ENCODE results near the gene HDAC9.
A peak's percentile ranks its signal among the peaks of the same experiment; 100 is the strongest.

The HDAC9 gene

DNA sequence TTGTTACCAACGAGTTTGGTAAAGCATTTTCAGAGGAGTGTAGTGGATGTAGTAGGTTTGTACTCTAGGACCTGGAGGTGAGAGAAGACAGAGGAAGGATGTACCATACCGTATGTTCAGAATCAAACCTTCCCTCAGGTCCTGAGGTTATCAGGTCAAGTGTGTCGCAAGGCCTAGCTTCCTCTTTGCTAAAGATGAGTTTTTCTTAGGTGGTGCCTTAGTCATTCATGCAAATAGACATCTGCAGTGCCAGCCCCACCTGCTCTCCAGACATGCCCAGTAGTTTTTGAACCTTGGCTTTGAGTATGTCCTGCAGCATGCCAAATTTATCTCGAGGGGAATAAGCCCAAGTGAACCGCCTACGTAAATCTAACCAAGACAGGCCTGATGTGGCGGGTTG lies 71.3 kb downstream of the HDAC9 start:
- no peak for DNase-seq (ENCODE audit: extremely low read depth, low read depth)
- TF ChIP-seq, protein P1, sequence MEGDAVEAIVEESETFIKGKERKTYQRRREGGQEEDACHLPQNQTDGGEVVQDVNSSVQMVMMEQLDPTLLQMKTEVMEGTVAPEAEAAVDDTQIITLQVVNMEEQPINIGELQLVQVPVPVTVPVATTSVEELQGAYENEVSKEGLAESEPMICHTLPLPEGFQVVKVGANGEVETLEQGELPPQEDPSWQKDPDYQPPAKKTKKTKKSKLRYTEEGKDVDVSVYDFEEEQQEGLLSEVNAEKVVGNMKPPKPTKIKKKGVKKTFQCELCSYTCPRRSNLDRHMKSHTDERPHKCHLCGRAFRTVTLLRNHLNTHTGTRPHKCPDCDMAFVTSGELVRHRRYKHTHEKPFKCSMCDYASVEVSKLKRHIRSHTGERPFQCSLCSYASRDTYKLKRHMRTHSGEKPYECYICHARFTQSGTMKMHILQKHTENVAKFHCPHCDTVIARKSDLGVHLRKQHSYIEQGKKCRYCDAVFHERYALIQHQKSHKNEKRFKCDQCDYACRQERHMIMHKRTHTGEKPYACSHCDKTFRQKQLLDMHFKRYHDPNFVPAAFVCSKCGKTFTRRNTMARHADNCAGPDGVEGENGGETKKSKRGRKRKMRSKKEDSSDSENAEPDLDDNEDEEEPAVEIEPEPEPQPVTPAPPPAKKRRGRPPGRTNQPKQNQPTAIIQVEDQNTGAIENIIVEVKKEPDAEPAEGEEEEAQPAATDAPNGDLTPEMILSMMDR (IDR thresholded peaks at IDR 0.05; ENCODE audit: low read depth, low read length, missing control alignments), result no peak
- no peak overlapping the region for H3K4me3 ChIP-seq (replicated peaks; ENCODE audit: low read depth, low read length)

DNA sequence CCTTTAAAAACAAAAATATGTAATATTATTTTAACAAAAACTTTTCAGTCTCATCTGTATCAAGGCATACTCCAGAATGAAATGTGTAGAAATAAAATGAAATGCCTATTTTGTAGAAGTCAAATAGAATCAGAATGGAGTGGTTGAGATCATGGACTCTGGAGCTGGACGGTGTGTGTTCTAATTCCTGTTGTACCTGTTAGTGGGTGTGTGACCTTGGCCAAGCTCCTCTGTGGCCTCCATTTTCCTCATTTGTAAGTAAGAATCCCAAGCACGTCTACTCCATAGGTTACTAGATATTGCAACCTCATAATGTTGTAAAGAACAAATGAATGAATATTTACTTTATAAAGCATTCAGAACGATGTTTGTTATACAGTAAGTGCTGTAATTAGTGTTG lies 74.9 kb downstream of the HDAC9 start:
- TF ChIP-seq, protein P1 (IDR thresholded peaks at IDR 0.05; ENCODE audit: low read depth, low read length, missing control alignments), result no peak
- H3K4me3 ChIP-seq (replicated peaks; ENCODE audit: low read depth, low read length), result no peak overlapping the region
- no peak for DNase-seq (ENCODE audit: extremely low read depth, low read depth)

DNA sequence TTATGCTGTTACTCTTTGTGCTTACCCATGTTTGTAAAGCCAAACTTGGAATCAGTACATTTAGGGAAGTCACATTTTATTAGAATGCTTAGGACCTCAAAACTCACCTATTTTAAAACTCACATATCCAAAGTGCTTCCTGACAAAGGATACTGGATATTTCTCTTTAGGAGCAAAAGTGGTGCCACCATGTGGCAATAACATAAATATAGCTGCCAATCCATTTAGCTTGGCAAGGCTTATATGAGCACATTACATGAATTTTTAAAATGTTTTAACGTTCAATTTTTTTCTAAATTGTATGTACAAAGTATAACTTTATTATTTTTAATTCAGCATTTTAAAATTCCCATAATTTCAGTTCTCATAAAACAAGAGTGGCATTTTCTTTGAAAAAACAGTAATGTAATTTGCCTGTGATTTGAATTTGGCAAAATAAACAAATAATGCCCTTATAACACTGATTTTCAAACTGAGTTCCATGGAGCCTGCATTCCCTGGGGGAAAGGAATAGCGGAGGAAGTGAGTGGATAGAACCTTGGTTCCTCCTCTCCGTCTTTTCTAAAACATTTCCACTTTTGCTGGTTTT lies 75.4 kb downstream of the HDAC9 start:
- TF ChIP-seq, protein P1 (IDR thresholded peaks at IDR 0.05; ENCODE audit: low read depth, low read length, missing control alignments), result peak; percentile 29
- no peak overlapping the region for H3K4me3 ChIP-seq (replicated peaks; ENCODE audit: low read depth, low read length)
- DNase-seq (ENCODE audit: extremely low read depth, low read depth), result peak; percentile 15

DNA sequence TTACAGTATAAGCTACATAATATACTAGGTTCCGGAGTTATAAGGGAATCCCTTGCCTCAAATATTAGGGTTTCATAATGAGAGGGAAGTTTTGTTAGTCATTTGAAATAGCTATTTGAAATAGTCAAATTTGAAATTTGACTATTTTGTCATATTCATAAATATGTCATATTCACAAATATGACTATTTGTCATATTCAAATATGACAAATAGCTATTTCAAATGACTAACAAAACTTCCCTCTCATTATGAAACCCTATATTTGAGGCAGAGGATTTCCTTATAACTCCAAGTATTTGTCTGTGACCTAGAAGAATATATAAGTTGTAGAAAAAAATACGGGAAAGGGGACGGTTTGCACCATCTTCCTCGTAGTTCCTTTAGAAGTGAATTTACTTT lies 76.6 kb downstream of the HDAC9 start:
- H3K4me3 ChIP-seq (replicated peaks; ENCODE audit: low read depth, low read length), result no peak overlapping the region
- no peak for DNase-seq (ENCODE audit: extremely low read depth, low read depth)
- TF ChIP-seq, protein P1 (IDR thresholded peaks at IDR 0.05; ENCODE audit: low read depth, low read length, missing control alignments), result no peak

DNA sequence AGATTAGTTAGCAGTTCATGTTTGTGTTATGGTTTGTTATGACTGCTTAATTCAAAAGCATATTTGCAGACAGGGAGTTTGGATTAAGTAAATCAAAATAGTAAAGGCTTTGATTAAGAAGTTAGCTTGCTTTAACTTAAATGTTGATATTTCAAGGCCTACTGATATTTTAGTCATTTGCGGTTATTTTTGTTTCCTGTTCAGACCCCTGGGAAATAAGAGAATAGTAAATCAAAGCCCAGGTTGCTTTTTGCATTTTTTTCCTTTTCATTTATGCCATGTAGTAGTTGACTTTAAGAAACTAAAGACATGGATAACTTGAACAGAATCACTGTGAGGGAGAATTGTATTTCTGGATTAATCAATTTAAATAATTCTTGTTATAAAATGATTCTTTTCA lies 77.3 kb downstream of the HDAC9 start:
- DNase-seq (ENCODE audit: extremely low read depth, low read depth), result no peak
- TF ChIP-seq, protein P1 (IDR thresholded peaks at IDR 0.05; ENCODE audit: low read depth, low read length, missing control alignments), result no peak
- H3K4me3 ChIP-seq (replicated peaks; ENCODE audit: low read depth, low read length), result no peak overlapping the region

DNA sequence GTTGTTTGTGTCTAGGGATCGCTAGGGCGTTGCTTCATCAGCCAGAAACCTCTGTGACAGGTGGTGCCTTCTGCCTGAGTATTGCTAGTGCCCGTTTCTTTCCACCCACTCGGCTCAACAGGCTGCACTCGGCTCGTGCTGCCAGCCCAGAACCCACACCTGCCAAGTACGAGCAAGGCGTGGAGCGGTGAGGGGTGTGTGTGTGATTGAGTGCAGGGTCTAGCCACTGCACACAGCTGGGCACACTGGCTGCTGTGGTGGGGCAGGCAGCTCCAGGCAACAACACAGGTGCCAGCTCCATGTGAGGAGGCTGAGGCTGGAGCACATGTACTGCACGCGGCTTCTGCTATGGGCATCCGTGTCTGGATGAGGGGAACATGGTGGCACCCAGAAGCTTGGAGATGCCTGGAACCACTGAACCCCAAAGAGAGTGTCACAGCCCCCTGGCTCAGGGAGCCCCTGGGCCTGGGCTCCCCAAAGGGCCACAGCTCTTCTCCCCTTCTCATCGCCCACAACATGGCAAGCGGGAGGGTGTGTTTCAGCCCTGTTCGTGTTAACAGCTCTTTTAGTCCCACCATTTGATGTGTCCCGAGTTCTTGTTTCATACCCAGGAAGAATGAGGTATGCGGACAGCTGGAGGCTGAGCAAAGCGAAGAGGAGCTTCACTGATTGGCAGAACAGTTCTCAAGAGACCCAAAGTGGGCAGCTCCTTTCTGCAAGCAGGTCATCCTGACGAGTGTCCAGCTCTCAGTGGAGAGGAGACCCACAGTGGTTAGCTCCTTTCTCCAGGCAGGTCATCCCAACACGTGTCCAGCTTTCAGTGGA lies 78.1 kb downstream of the HDAC9 start:
- no peak for DNase-seq (ENCODE audit: extremely low read depth, low read depth)
- TF ChIP-seq, protein P1 (IDR thresholded peaks at IDR 0.05; ENCODE audit: low read depth, low read length, missing control alignments), result no peak
- H3K4me3 ChIP-seq (replicated peaks; ENCODE audit: low read depth, low read length), result no peak overlapping the region
